Fibroblast of pulmonary artery (primary cell): ENCODE results near the gene SCAF1.

Source experiments
- DNase-seq: peaks from one replicate; pipeline ENCODE4 v3.0.0-alpha.2; 2010; ENCODE audit warnings: low read depth
- H3K4me3 ChIP-seq: replicated peaks from 2 replicates; pipeline ENCODE4 v1.5.1; 2011; ENCODE audit warnings: low read depth, mild to moderate bottlenecking, control low read depth, low read length, moderate library complexity
- CTCF ChIP-seq: IDR thresholded peaks from 2 replicates; pipeline ENCODE4 v1.5.1; 2011; ENCODE audit warnings: mild to moderate bottlenecking, control low read depth, low read length, inconsistent platforms; ENCODE audit errors: missing control alignments

Gene SCAF1

GRCh38 chr19:49678985-49679770, 37.2 kb downstream of the SCAF1 start:
- no peak for DNase-seq
- no peak overlapping the region for H3K4me3 ChIP-seq
- no peak for TF ChIP-seq CTCF

GRCh38 chr19:49679771-49680413, 37.9 kb downstream of the SCAF1 start:
- no peak for DNase-seq
- no peak for TF ChIP-seq CTCF
- no peak overlapping the region for H3K4me3 ChIP-seq

GRCh38 chr19:49680421-49681351, 38.7 kb downstream of the SCAF1 start:
- H3K4me3 ChIP-seq = no peak overlapping the region
- peak; percentile 96 for TF ChIP-seq CTCF
- peak; percentile 88 for DNase-seq

- TF ChIP-seq CTCF = no peak
- H3K4me3 ChIP-seq = no peak overlapping the region
- no peak for DNase-seq
These were observed 39.8 kb downstream of the SCAF1 start for GRCh38 chr19:49681830-49682229.

- no peak overlapping the region for H3K4me3 ChIP-seq
- no peak for TF ChIP-seq CTCF
- no peak for DNase-seq
These were observed 40.3 kb downstream of the SCAF1 start for GRCh38 chr19:49682274-49682673.

GRCh38 chr19:49683814-49684250, 41.8 kb downstream of the SCAF1 start:
- no peak for DNase-seq
- H3K4me3 ChIP-seq = no peak overlapping the region
- no peak for TF ChIP-seq CTCF
